Neural cell (in vitro differentiated cells): ENCODE measurements around the gene CCDC68.

Source experiments
- CTCF ChIP-seq: fragments of 450-650 bp; IDR thresholded peaks from 2 replicates; pipeline ENCODE4 v1.5.1; 2014; ENCODE audit warnings: antibody characterized with exemption, mild to moderate bottlenecking, moderate library complexity; ENCODE audit not compliant: poor library complexity, severe bottlenecking
- MXI1 ChIP-seq: fragments of 450-650 bp; conservative IDR thresholded peaks from 2 replicates; pipeline ENCODE4 v1.6.1; 2014; ENCODE audit warnings: antibody characterized with exemption, mild to moderate bottlenecking; ENCODE audit not compliant: poor library complexity, severe bottlenecking
- POLR2AphosphoS5 ChIP-seq: IDR thresholded peaks from 2 replicates; pipeline ENCODE4 v1.6.1; 2012
- REST ChIP-seq: IDR thresholded peaks from 2 replicates; pipeline ENCODE4 v1.6.1; 2012; ENCODE audit warnings: borderline replicate concordance
- TAF1 ChIP-seq: IDR thresholded peaks from 2 replicates; pipeline ENCODE4 v1.6.1; 2012; ENCODE audit warnings: low read depth

GRCh38 chr18:54961868-54962267 is 2.6 kb upstream of the CCDC68 start:
- TF ChIP-seq CTCF = no peak
- no peak for TF ChIP-seq REST
- TF ChIP-seq POLR2AphosphoS5 = no peak
- no peak for TF ChIP-seq MXI1
- no peak for TF ChIP-seq TAF1
